HG03025 (cell line): Measurements from ENCODE around the gene PDZD7.

Experiments used
- ATAC-seq: cut with Tn5 transposase; IDR thresholded peaks from one replicate; pipeline ENCODE4 v1.9.1; 2021; ENCODE audit warnings: mild to moderate bottlenecking, moderate library complexity; ENCODE audit not compliant: unreplicated experiment, low FRiP score

The PDZD7 gene

GRCh38 chr10:101005361-101005760, 25.6 kb downstream of the PDZD7 start:
- ATAC-seq = no peak

GRCh38 chr10:101003639-101004206, 27.2 kb downstream of the PDZD7 start:
- no peak for ATAC-seq

DNA sequence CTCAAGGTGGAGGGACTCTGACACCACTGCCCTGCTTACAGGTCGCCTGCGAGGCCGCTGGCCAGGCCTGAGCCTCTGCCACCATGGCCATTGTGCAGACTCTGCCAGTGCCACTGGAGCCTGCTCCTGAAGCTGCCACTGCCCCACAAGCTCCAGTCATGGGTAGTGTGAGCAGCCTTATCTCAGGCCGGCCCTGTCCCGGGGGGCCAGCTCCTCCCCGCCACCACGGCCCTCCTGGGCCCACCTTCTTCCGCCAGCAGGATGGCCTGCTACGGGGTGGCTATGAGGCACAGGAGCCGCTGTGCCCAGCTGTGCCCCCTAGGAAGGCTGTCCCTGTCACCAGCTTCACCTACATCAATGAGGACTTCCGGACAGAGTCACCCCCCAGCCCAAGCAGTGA, 28.5 kb downstream of the PDZD7 start:
- ATAC-seq = no peak

DNA sequence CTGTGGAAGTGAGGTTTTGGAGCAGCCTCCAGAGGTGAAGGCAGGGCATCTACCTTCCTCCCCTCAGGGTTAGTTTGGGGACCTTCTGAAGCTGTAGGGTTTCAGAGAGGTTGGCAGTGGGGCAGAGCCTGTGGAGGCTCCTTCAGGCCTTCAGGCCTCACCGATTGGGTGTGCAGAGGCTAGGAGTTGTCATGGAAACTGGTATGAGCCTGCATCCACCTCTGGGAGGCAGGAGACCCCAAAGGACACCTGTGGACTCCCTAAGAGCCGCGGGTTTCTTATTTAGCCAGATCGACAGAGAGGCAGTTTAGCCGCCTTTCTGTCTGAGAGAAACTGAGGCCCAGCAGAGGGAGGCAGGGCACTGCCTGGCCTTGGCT, 29.3 kb downstream of the PDZD7 start:
- no peak for ATAC-seq

DNA sequence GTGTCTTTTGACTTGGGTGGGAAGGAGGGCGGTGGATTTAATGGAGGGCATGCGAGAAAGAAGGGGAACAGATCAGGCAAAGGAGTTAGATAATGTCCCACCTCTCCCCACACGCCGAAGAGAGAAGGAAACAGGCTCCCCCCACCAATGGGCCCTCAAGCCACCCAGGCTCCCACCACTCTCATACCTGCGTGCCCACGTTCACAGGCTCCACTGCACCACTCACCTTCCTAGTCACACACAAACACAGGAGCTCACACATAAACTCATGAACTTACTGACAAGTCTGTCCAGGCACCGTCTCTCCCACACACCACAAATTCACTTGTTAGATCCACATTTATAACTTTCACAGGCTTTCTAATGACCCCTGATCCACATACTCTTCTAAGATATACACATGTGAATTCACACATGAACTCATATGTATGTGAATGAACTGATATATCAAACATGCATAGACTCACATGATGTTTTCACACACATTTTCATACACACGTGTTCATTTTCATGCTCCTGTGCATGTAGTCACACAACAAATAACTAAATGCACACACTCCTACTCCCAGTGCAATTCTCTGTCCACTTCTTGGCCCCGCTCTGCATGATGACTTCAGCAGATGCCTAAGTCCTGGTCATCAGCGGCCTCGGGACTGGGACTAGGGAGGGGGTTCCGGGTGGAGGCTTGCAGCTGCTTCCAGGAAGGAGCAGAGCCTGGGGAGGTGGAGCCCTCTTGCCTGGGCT, 29.8 kb downstream of the PDZD7 start:
- no peak for ATAC-seq

DNA sequence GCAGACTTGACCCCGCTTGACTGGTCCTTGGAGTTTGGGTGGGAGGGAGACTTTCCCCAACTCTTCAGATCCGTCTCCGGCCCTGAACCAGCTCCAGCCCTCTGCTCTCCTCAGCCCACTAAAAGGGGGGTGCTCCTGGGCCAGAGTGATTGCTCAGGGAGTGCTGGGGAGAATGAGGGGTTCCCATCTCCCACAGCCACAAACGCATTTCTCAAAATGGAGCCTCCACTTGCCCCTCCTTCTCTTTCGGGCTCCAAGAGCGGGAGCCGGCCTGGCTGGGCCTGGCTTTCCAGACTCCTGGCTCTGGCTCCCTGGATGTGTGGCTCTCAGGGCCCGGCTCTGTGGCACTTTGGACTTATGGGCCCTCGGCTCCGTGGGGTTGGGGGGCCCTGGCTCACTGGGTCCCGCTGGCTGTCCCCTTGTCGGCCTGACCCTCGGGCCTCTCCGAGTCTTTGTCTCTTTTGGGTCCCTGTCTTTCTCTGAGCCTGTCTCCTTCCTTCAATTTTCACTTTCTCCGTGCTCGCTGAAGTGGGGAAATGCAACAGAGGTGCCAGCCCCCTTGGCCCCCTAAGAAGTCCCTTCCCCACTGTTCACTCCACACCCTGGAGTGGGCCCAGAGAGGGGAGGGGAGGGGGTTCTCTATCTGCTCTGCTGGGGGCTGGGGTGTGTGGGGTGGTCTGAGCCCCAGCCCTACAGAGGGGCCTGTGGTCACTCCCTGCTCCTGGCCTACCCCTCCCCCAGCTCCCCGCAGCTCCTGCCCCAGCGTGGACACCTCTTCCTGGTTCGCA, 30.6 kb downstream of the PDZD7 start:
- ATAC-seq = no peak

- no peak for ATAC-seq
Observed at GRCh38 chr10:100999742-101000126, 31.2 kb downstream of the PDZD7 start, which contains the start of gene LZTS2. Gene LZTS2 (plus strand): TSS chr10:100999808. CDS start chr10:101002539, 2,731 bp downstream.

DNA sequence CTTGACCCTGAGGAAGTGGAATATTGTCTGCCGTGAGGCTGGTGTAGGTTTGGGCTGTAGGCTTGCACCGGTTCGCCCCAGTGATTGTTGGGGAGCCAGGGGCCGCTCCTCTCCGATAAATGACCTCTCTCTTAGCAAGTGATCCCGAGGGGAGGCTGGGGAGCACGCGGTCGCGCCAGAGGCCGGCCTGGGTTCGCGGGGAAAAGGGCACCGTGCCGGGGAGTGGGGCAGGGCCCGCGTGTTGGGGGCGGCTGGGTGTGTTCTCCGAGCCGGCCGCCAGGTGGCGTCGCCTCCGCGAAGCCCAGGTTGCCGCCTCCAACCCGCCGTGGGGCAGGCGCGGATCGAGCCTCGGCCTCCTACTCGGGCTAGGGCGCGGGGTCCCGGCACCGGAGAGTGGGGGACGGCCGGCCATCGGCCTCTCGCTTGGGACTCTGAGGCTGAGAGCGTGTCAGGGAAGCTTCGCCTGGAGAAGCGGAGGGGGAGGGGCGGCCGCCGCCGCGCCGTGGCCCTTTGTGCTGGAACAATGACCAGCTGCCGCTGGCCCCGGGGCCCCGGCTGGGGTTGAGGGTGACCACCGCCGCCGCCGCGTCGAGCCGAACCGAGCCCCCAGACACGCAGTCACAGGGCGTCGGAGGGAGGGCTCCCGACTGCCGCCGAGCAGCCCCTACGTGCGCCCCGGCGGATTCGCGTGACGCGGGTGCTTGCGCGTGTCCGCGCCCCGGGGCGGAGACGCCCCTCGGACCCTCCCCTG, 31.8 kb downstream of the PDZD7 start:
- ATAC-seq = peak; percentile 40

- ATAC-seq = no peak
Observed at GRCh38 chr10:100998183-100998990, 32.5 kb downstream of the PDZD7 start.

DNA sequence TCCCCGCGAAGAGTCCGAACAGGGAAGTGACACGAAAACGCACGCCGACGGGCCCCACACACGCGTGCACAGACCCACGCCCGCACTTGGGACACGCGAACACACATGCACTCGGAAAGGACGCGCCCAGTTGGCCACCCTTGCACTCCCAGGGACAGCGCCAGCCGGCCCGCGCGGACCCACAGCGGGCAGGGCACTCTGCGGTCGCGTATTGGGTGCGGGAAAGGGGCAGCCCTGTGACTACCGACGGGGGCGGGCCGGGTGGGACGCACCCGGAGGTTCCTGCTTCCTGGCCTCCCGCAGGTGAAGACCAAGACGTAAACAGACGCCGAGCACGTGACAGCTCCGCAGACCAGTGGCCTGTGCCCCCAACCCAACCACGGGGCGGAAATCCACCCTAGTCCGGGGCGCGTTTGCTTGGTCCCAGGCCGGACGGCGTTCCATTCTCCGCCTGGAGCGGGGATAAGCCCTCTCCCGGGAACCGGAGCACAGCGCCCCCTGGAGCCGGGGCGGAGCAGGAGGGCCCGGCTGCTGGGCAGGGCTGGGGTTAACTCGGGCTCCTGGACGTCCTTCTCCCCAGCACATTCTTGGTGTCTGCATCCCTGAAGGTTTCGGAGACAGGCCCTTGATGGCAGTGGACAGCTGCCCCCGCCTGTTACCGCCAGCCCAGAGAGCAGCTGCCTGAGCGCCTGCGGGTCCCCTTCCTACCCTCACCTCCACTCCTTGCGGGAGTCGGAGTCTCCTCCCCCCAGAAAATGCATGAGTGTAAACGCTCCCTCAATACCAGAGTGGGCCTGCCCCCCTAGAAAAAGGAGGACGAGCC, 33.4 kb downstream of the PDZD7 start:
- ATAC-seq = peak; percentile 40

DNA sequence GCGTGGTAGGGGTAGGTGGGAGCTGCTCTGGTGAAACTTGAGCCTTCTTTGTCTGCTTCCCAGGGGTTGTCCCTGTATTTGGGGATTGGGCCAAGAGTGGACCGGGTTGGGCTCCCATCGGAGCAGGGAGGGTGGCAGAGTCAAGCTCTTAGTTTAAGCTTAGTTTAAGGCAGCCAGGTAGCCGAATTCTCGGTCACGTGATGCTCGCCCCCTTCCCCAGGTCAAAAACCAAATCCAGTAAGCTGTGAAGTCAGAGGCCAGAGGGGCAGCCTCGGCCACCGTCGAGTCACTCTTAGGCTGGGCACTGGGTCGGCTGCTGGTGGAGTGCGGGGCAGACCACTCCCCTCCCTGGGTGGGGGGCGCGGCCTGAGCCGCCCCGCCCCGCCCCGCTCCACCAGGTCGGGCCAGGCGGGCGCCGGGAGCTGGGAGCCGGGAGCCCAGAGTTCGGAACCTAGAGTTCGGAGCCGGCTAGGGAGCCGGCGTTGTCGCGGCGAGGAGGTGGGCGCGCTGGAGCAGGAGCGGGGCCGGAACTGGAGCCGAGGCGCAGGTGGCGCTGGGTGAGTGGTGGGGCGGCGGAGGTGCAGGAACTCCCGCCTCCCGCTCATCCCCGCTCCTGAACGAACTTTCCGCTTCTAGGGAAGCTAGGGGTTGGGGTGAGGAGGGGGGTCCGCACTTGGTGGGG, 34.1 kb downstream of the PDZD7 start:
- ATAC-seq = no peak

GRCh38 chr10:100995181-100995580, 35.7 kb downstream of the PDZD7 start:
- ATAC-seq = no peak

GRCh38 chr10:100993986-100994708, 36.8 kb downstream of the PDZD7 start:
- no peak for ATAC-seq

DNA sequence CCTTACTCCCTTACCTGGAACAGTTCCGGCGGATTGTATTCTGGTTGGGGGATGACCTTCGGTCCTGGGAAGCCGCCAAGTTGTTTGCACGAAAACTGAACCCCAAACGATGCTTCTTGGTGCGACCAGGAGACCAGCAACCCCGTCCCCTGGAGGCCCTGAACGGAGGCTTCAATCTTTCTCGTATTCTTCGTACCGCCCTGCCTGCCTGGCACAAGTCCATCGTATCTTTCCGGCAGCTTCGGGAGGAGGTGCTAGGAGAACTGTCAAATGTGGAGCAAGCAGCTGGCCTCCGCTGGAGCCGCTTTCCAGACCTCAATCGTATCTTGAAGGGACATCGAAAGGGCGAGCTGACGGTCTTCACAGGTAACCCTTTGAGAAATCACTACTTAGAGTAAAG, 41.8 kb downstream of the PDZD7 start:
- ATAC-seq = no peak

GRCh38 chr10:100988166-100988565, 42.8 kb downstream of the PDZD7 start:
- ATAC-seq = no peak

DNA sequence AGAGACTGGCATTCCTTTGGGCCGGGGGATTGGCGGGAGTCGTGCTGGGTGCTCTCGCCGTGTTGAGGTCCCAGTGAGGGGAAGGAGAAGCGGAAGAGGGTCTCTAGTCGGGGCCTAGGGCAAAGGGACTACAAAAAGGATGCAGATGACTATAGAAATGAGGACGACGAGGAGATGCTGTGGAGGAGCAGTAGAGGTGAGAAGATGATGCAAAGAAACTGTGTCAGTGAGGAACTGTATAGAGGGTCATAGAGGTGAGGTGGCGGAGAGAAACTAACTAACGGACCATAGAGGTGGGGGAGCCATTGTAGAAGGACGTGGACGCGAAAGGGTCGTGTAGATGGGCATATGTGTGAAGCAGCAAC, 43.3 kb downstream of the PDZD7 start:
- no peak for ATAC-seq

DNA sequence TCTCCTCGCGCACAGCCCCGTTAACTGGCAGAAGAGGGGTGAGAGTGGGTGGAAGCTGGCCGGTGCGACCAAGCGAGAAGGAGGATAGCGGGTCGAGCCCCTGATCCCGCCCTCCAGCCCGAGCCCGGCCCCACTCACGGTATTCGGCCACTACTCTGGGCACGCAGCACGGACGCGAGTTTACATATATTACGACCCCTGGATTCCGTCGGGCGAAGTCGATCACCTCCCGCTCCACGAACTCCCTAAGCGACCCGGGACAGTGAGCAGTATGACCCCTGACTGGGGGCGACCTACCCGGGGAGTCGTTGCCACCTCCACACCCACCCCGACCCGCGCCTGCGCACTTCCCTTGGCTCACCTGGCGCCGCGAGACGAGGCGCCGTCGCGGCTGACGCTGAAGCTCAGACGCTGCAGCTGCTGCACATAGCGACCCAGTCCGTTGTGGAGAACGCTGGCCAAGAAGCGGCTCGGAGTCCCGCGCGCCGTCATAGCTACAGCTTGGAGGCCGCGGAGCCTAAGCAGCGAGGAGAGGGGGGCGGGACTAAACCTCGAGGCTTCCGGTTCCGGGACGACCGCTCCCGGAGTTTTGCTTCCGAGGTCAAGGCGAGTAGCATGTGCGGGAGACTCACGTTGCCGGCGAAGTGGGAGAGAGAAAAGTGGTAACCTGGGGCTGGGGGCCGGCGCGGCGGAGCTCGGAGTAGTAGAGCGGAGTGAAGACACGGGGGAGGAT, 43.8 kb downstream of the PDZD7 start, which contains the start of the genes MRPL43 and TWNK:
TSS of gene MRPL43 (minus strand) at position 546 of the 733 bp plus-strand sequence. CDS start at position 492, 54 bp downstream.
TSS of gene TWNK (plus strand) at position 592 of the 733 bp plus-strand sequence. CDS start 668 bp downstream, outside the sequence.
- peak; percentile 67 for ATAC-seq
